Uterus (tissue), 2 donors: ENCODE results near the gene MTCL1.

Source experiments
- CTCF ChIP-seq, 4 experiments: fragments of 200-600 bp in 2 of 4; fragments of 450-650 bp in 2 of 4; sonication (generic) in 2 of 4; IDR thresholded peaks; one replicate each; pipeline ENCODE4 v1.5.1; 2016 to 2019; ENCODE audit warnings: antibody characterized with exemption in 4 of 4, mild to moderate bottlenecking in 2 of 4, moderate library complexity in 1 of 4
- POLR2A ChIP-seq, 2 donors: fragments of 450-650 bp; IDR thresholded peaks; one replicate each; pipeline ENCODE4 v1.6.1; 2016; ENCODE audit warnings: antibody characterized with exemption in 2 of 2, mild to moderate bottlenecking in 1 of 2, moderate library complexity in 1 of 2

- TF ChIP-seq CTCF (IDR thresholded peaks at IDR 0.05), result no peak
- TF ChIP-seq POLR2A (IDR thresholded peaks at IDR 0.05), result no peak
Measured at GRCh38 chr18:8821083-8821465, 115.7 kb downstream of the MTCL1 start.
